ENCODE results near the gene VPS13C.

The VPS13C gene

GRCh38 chr15:62058327-62059028 lies 1.8 kb downstream of the VPS13C start:
- TF ChIP-seq, protein P1, sequence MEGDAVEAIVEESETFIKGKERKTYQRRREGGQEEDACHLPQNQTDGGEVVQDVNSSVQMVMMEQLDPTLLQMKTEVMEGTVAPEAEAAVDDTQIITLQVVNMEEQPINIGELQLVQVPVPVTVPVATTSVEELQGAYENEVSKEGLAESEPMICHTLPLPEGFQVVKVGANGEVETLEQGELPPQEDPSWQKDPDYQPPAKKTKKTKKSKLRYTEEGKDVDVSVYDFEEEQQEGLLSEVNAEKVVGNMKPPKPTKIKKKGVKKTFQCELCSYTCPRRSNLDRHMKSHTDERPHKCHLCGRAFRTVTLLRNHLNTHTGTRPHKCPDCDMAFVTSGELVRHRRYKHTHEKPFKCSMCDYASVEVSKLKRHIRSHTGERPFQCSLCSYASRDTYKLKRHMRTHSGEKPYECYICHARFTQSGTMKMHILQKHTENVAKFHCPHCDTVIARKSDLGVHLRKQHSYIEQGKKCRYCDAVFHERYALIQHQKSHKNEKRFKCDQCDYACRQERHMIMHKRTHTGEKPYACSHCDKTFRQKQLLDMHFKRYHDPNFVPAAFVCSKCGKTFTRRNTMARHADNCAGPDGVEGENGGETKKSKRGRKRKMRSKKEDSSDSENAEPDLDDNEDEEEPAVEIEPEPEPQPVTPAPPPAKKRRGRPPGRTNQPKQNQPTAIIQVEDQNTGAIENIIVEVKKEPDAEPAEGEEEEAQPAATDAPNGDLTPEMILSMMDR (IDR thresholded peaks at IDR 0.05; ENCODE audit: borderline replicate concordance, control extremely low read depth, extremely low read depth, insufficient read depth, missing control alignments) = no peak
- DNase-seq (ENCODE audit: low spot score) = no peak
- in situ Hi-C loops (cut with MboI; ENCODE audit: low sequenced_read_pairs, unreplicated experiment) = no loop called here

DNA sequence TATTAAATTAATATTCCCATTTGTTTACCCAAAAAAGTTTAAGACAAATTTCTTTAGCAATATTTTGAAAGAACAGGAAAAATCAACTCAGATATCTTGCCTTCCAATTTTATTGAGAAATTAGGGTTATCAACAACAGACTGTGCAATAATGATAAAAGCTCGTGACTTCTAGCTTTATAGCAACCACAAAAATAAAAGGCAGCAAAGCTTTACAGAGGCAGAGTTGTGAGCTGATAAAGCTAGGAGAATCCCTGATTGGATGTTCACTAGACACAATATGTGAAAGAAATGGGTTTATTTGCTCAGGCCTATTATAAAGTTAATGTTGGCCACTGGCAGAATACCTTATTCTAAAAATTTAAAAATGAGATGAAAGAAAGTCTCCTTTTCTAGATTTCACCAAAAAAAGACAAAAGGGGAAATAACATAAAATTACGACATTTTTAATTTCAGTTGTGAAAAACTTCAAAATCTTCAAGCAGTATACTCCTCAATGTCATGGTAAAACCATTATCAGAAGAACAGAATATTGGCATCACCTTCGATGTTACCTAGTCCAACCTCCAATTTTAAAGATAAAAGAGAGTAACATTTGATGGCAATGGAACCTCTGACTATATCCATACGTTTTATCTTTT lies 2.8 kb downstream of the VPS13C start:
- in situ Hi-C loops (cut with MboI; ENCODE audit: low sequenced_read_pairs, unreplicated experiment) = no loop called here
- DNase-seq (ENCODE audit: low spot score) = no peak
- TF ChIP-seq, protein P1 (IDR thresholded peaks at IDR 0.05; ENCODE audit: borderline replicate concordance, control extremely low read depth, extremely low read depth, insufficient read depth, missing control alignments) = no peak

DNA sequence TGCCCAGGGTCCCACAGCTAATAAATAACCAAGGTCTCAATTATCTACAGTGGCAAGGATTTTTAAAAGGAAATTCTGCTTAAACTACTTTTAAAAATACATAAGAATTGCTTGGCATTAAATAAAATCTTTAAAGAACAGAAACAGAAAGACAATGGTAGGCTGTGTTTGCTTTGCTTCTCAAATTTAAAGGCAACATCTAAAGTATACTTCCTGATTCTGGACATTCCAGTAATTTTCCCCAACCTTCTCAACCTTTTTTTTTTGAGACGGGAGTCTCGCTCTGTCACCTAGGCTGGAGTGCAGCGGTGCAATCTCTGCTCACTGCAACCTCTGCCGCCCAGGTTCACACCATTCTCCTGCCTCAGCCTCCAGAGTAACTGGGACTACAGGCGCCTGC lies 5.3 kb downstream of the VPS13C start:
- DNase-seq (ENCODE audit: low spot score) = no peak
- in situ Hi-C loops (cut with MboI; ENCODE audit: low sequenced_read_pairs, unreplicated experiment) = no loop called here
- TF ChIP-seq, protein P1 (IDR thresholded peaks at IDR 0.05; ENCODE audit: borderline replicate concordance, control extremely low read depth, extremely low read depth, insufficient read depth, missing control alignments) = no peak

DNA sequence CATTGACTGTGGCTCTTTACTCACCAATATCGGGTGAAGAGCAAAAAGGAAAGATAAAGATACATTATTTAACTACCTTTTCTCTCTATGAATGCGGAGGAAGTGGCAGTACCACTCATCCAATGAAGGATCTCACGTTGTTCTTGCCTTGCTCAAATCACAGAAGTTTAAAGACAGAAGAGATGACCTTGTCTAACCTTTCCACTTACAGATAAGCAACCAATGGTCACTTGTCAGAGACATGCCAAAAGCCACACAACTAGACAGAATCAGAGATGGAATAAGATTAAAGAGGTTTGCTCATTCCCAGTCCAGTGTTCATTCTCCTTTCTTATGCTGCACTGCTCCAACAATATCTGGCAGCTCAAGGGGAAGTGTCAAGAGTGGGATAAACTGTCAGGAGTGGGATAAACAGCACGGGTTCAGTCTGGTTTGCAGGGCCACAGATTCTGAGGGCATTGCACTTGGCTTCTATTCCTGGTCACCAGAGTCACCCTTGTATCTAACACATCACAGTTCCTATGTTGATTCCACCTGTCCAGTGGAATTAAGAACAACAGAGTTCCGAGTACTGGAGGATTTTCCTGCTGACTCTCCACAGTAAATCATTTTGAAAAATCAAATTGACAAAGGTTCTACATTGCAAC lies 6.7 kb downstream of the VPS13C start:
- TF ChIP-seq, protein P1 (IDR thresholded peaks at IDR 0.05; ENCODE audit: borderline replicate concordance, control extremely low read depth, extremely low read depth, insufficient read depth, missing control alignments) = no peak
- DNase-seq (ENCODE audit: low spot score) = no peak
- in situ Hi-C loops (cut with MboI; ENCODE audit: low sequenced_read_pairs, unreplicated experiment) = no loop called here

DNA sequence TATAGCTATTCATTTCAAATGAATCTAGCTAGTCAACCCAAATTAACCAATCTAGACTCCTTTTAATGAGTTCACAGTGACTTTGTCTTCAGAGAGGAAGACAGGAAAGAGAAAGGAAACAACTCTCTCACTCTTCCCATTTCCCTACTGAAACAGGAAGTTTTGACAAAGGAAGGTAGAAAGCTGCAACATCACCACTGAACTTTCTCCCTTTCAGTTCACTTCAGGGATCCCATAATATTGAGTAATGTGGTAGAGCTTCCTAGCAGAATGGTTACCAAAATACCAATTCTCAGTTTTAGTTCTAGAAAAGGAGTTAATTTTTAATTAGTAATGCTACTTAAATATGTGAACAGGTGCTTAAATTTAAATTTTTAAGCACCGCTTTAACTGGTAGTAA lies 7.5 kb downstream of the VPS13C start:
- TF ChIP-seq, protein P1 (IDR thresholded peaks at IDR 0.05; ENCODE audit: borderline replicate concordance, control extremely low read depth, extremely low read depth, insufficient read depth, missing control alignments) = no peak
- in situ Hi-C loops (cut with MboI; ENCODE audit: low sequenced_read_pairs, unreplicated experiment) = no loop called here
- no peak for DNase-seq (ENCODE audit: low spot score)

DNA sequence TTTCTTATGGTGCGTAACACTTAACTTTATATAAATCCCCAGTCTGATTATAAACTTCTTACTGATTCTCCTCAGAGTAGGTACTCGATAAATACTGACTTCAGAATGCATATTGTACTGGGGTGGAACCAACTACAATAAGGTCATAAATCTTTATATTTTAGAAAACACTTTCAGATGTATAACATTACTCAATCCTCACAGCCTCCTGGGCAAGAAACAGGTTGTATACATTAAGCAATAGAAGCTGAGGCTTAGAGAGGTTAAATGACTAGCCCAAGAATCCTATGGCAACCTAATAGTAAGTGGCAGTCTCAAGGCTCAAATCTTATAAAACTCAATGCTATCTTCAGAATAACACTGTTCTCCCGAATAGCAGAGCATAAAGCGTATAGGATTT lies 9.1 kb downstream of the VPS13C start:
- in situ Hi-C loops (cut with MboI; ENCODE audit: low sequenced_read_pairs, unreplicated experiment) = no loop called here

More for the DNA sequence above, 9.1 kb downstream of the VPS13C start:
- DNase-seq (ENCODE audit: low spot score) = no peak
- TF ChIP-seq, protein P1 (IDR thresholded peaks at IDR 0.05; ENCODE audit: borderline replicate concordance, control extremely low read depth, extremely low read depth, insufficient read depth, missing control alignments) = no peak
